Activated naive CD8-positive, alpha-beta T cell treated with anti-CD3 and anti-CD28 coated beads for 36 hours (primary cell): ENCODE results near the gene MTAP. TPM values are rescaled to one million over a fixed set of nuclear protein-coding genes. Genes with fewer than 3 reads are reported as not detected.

Source experiments
- DNase-seq: peaks from one replicate; pipeline ENCODE4 v3.0.0; 2021
- H3K27ac Mint-ChIP-seq: one replicate; pipeline ENCODE4 v1.8.0; 2022; ENCODE audit warnings: mild to moderate bottlenecking, moderate library complexity, mixed read lengths
- H3K27me3 Mint-ChIP-seq: one replicate; pipeline ENCODE4 v1.8.0; 2022; ENCODE audit warnings: mild to moderate bottlenecking, mixed read lengths
- H3K36me3 Mint-ChIP-seq: one replicate; pipeline ENCODE4 v1.8.0; 2021; ENCODE audit warnings: mild to moderate bottlenecking, mixed read lengths
- H3K4me1 Mint-ChIP-seq: one replicate; pipeline ENCODE4 v1.8.0; 2021; ENCODE audit warnings: mixed read lengths
- H3K4me3 Mint-ChIP-seq: one replicate; pipeline ENCODE4 v1.8.0; 2022; ENCODE audit warnings: mild to moderate bottlenecking, moderate library complexity, mixed read lengths
- H3K9me3 Mint-ChIP-seq: one replicate; pipeline ENCODE4 v1.8.0; 2022; ENCODE audit warnings: mixed read lengths
- total RNA-seq, 2 experiments: library from RNA; stranded (reverse); gene quantifications; one replicate each; pipeline ENCODE4 v1.2.3, GENCODE V29; 2021

Gene MTAP
- total RNA-seq, 2 experiments from 2014 or later: 87.5 to 105 TPM

- Mint-ChIP-seq H3K9me3 (peaks cover 2% of the 10 kb centered on the region), H3K27me3 (no peaks in the 10 kb centered on the region), H3K27ac (no peak overlapping the region), H3K4me1 (peaks cover 33% of the 10 kb centered on the region), H3K36me3 (peaks cover 71% of the 10 kb centered on the region), H3K4me3 (no peak overlapping the region)
- DNase-seq: no peak
These were observed 14.7 kb downstream of the MTAP start for GRCh38 chr9:21817176-21817575.

GRCh38 chr9:21825637-21826036 is 23.2 kb downstream of the MTAP start:
- H3K36me3 Mint-ChIP-seq: peaks cover 71% of the 10 kb centered on the region

GRCh38 chr9:21828853-21829410 is 26.5 kb downstream of the MTAP start:
- H3K27ac Mint-ChIP-seq: no peak overlapping the region
- no peaks in the 10 kb centered on the region for H3K27me3 Mint-ChIP-seq
- peaks cover 64% of the 10 kb centered on the region for H3K36me3 Mint-ChIP-seq
- H3K4me3 Mint-ChIP-seq: no peak overlapping the region
- no peak for DNase-seq
- H3K9me3 Mint-ChIP-seq: no peaks in the 10 kb centered on the region
- peaks cover 36% of the 10 kb centered on the region for H3K4me1 Mint-ChIP-seq

More at GRCh38 chr9:21825637-21826036, 23.2 kb downstream of the MTAP start:
- H3K27ac Mint-ChIP-seq: no peak overlapping the region
- no peaks in the 10 kb centered on the region for H3K27me3 Mint-ChIP-seq
- peaks cover 2% of the 10 kb centered on the region for H3K9me3 Mint-ChIP-seq
- H3K4me3 Mint-ChIP-seq: no peak overlapping the region
- peaks cover 18% of the 10 kb centered on the region for H3K4me1 Mint-ChIP-seq
- no peak for DNase-seq

GRCh38 chr9:21830589-21830988 is 28.2 kb downstream of the MTAP start:
- Mint-ChIP-seq H3K9me3 (no peaks in the 10 kb centered on the region), H3K4me3 (no peak overlapping the region), H3K4me1 (peaks cover 38% of the 10 kb centered on the region), H3K27ac (no peak overlapping the region), H3K27me3 (no peaks in the 10 kb centered on the region), H3K36me3 (peaks cover 61% of the 10 kb centered on the region)
- DNase-seq: no peak

- H3K36me3 Mint-ChIP-seq: peaks cover 67% of the 10 kb centered on the region
- H3K27ac Mint-ChIP-seq: peak overlapping the region; percentile 27
- peaks cover 50% of the 10 kb centered on the region for H3K4me1 Mint-ChIP-seq
- no peak overlapping the region for H3K4me3 Mint-ChIP-seq
- no peaks in the 10 kb centered on the region for H3K27me3 Mint-ChIP-seq
- H3K9me3 Mint-ChIP-seq: peaks cover 2% of the 10 kb centered on the region
- DNase-seq: peak; percentile 18
These were observed 29.5 kb downstream of the MTAP start for GRCh38 chr9:21831841-21832509.

- no peak overlapping the region for H3K4me3 Mint-ChIP-seq
- no peak overlapping the region for H3K27ac Mint-ChIP-seq
- peaks cover 57% of the 10 kb centered on the region for H3K4me1 Mint-ChIP-seq
- no peak for DNase-seq
- peaks cover 77% of the 10 kb centered on the region for H3K36me3 Mint-ChIP-seq
- peaks cover 2% of the 10 kb centered on the region for H3K9me3 Mint-ChIP-seq
- H3K27me3 Mint-ChIP-seq: no peaks in the 10 kb centered on the region
These were observed 30.8 kb downstream of the MTAP start for GRCh38 chr9:21833090-21833801.

GRCh38 chr9:21835121-21835520 is 32.7 kb downstream of the MTAP start:
- DNase-seq: no peak
- Mint-ChIP-seq H3K27me3 (no peaks in the 10 kb centered on the region), H3K4me3 (no peak overlapping the region), H3K9me3 (peaks cover 3% of the 10 kb centered on the region), H3K27ac (no peak overlapping the region), H3K36me3 (peaks cover 87% of the 10 kb centered on the region), H3K4me1 (peaks cover 49% of the 10 kb centered on the region)

- DNase-seq: no peak
- H3K27ac Mint-ChIP-seq: no peak overlapping the region
- no peak overlapping the region for H3K4me3 Mint-ChIP-seq
- peaks cover 6% of the 10 kb centered on the region for H3K9me3 Mint-ChIP-seq
- H3K4me1 Mint-ChIP-seq: peaks cover 35% of the 10 kb centered on the region
- H3K36me3 Mint-ChIP-seq: peaks cover 90% of the 10 kb centered on the region
- no peaks in the 10 kb centered on the region for H3K27me3 Mint-ChIP-seq
These were observed 34.2 kb downstream of the MTAP start for GRCh38 chr9:21836437-21837161.

- Mint-ChIP-seq H3K27ac (no peak overlapping the region), H3K4me3 (no peak overlapping the region), H3K36me3 (peaks cover 95% of the 10 kb centered on the region), H3K27me3 (no peaks in the 10 kb centered on the region), H3K9me3 (peaks cover 6% of the 10 kb centered on the region), H3K4me1 (peaks cover 27% of the 10 kb centered on the region)
- no peak for DNase-seq
These were observed 35.1 kb downstream of the MTAP start for GRCh38 chr9:21837501-21837900.

- DNase-seq: no peak
- Mint-ChIP-seq H3K27ac (no peak overlapping the region), H3K36me3 (peaks cover 98% of the 10 kb centered on the region), H3K4me1 (peaks cover 18% of the 10 kb centered on the region), H3K4me3 (no peak overlapping the region), H3K9me3 (peaks cover 26% of the 10 kb centered on the region), H3K27me3 (no peaks in the 10 kb centered on the region)
These were observed 38.2 kb downstream of the MTAP start for GRCh38 chr9:21840647-21841046.

GRCh38 chr9:21841133-21841532 is 38.7 kb downstream of the MTAP start:
- no peak overlapping the region for H3K27ac Mint-ChIP-seq
- H3K36me3 Mint-ChIP-seq: peaks cover 98% of the 10 kb centered on the region
- no peaks in the 10 kb centered on the region for H3K27me3 Mint-ChIP-seq
- H3K4me1 Mint-ChIP-seq: peaks cover 15% of the 10 kb centered on the region
- H3K4me3 Mint-ChIP-seq: no peak overlapping the region
- peaks cover 31% of the 10 kb centered on the region for H3K9me3 Mint-ChIP-seq
- no peak for DNase-seq

- H3K27ac Mint-ChIP-seq: no peak overlapping the region
- DNase-seq: no peak
- H3K36me3 Mint-ChIP-seq: peaks cover 85% of the 10 kb centered on the region
- H3K4me1 Mint-ChIP-seq: peaks cover 18% of the 10 kb centered on the region
- no peaks in the 10 kb centered on the region for H3K27me3 Mint-ChIP-seq
- no peak overlapping the region for H3K4me3 Mint-ChIP-seq
- peaks cover 40% of the 10 kb centered on the region for H3K9me3 Mint-ChIP-seq
These were observed 46.2 kb downstream of the MTAP start for GRCh38 chr9:21848615-21849014.

- H3K4me1 Mint-ChIP-seq: peaks cover 15% of the 10 kb centered on the region
- DNase-seq: no peak
- H3K9me3 Mint-ChIP-seq: peaks cover 9% of the 10 kb centered on the region
- H3K27ac Mint-ChIP-seq: no peak overlapping the region
- no peak overlapping the region for H3K4me3 Mint-ChIP-seq
- H3K27me3 Mint-ChIP-seq: no peaks in the 10 kb centered on the region
- peaks cover 72% of the 10 kb centered on the region for H3K36me3 Mint-ChIP-seq
These were observed 50.3 kb downstream of the MTAP start for GRCh38 chr9:21852754-21853153.

- H3K27me3 Mint-ChIP-seq: no peaks in the 10 kb centered on the region
- peaks cover 72% of the 10 kb centered on the region for H3K36me3 Mint-ChIP-seq
- no peak overlapping the region for H3K27ac Mint-ChIP-seq
- no peak for DNase-seq
- H3K4me3 Mint-ChIP-seq: no peak overlapping the region
- H3K4me1 Mint-ChIP-seq: peaks cover 15% of the 10 kb centered on the region
- peaks cover 2% of the 10 kb centered on the region for H3K9me3 Mint-ChIP-seq
These were observed 51.0 kb downstream of the MTAP start for GRCh38 chr9:21853414-21853813.

- peaks cover 15% of the 10 kb centered on the region for H3K4me1 Mint-ChIP-seq
- DNase-seq: no peak
- H3K27ac Mint-ChIP-seq: no peak overlapping the region
- no peaks in the 10 kb centered on the region for H3K9me3 Mint-ChIP-seq
- H3K4me3 Mint-ChIP-seq: no peak overlapping the region
- peaks cover 70% of the 10 kb centered on the region for H3K36me3 Mint-ChIP-seq
- H3K27me3 Mint-ChIP-seq: no peaks in the 10 kb centered on the region
These were observed 51.7 kb downstream of the MTAP start for GRCh38 chr9:21854119-21854518.
